Measurements from ENCODE around the gene WDR47. TPM values are rescaled to one million over a fixed set of nuclear protein-coding genes. Genes with fewer than 3 reads are reported as not detected.

The WDR47 gene
- total RNA-seq, 2 donors from 2014 or later, result 7.9 to 11.1 TPM

Other genes starting within 250 kb of the WDR47 start
- gene AKNAD1, start 185.0 kb downstream of the WDR47 start, total RNA-seq, result not detected
- gene GPSM2, start 165.1 kb downstream of the WDR47 start, total RNA-seq, result 10 to 100 TPM; 24.1 to 30.5 TPM
- 10 to 100 TPM; 14.3 to 19.8 TPM for gene CLCC1, start 78.6 kb downstream of the WDR47 start, total RNA-seq
- gene TAF13, start 33.9 kb upstream of the WDR47 start, total RNA-seq, result 10 to 100 TPM; 18.3 to 27.4 TPM
- gene TMEM167B, start 48.7 kb upstream of the WDR47 start, total RNA-seq, result 10 to 100 TPM; 26.8 to 51.9 TPM
- gene ELAPOR1, start 72.0 kb upstream of the WDR47 start, total RNA-seq, result 10 to 100 TPM in 1 of 2 donors, 1 to 10 TPM in 1; 3.9 to 33.3 TPM
- 100 to 1,000 TPM; 116 to 168 TPM for gene SARS1, start 171.8 kb upstream of the WDR47 start, total RNA-seq
- gene CELSR2, start 207.4 kb upstream of the WDR47 start, total RNA-seq, result 1 to 10 TPM in 1 of 2 donors, under 1 TPM in 1; 0.77 to 1.3 TPM
- gene PSRC1, start 241.0 kb upstream of the WDR47 start, total RNA-seq, result 10 to 100 TPM; 17.5 to 20.3 TPM